ENCODE results near the gene SAXO1. TPM values are rescaled to one million over a fixed set of nuclear protein-coding genes. Genes with fewer than 3 reads are reported as not detected.

SAXO1 gene
- polyA plus RNA-seq, 1 donor from 2014 or later: not detected

GRCh38 chr9:18922161-18922885 lies 110.7 kb downstream of the SAXO1 start:
- H3K9ac ChIP-seq (ENCODE audit: low read length): no peak overlapping the region
- no peak overlapping the region for H2AFZ ChIP-seq (ENCODE audit: low read depth, low read length)
- no peaks in the 10 kb centered on the region for H3K9me2 ChIP-seq (ENCODE audit: insufficient read depth, low read length)
- H3F3A ChIP-seq (ENCODE audit: insufficient read depth, low read length, poor library complexity, severe bottlenecking): no peaks in the 10 kb centered on the region
- no peaks in the 10 kb centered on the region for H3K79me2 ChIP-seq (replicated peaks; ENCODE audit: insufficient read depth, low read length)
- H3K36me3 ChIP-seq (ENCODE audit: insufficient read depth, low read length): no peaks in the 10 kb centered on the region
- H3K27me3 ChIP-seq (ENCODE audit: insufficient read depth, low read depth, low read length): no peaks in the 10 kb centered on the region
- no peak overlapping the region for H3K4me2 ChIP-seq (ENCODE audit: low read length)
- no peak for TF ChIP-seq SMC3 (conservative IDR thresholded peaks at IDR 0.05; ENCODE audit: poor library complexity)
- no peaks in the 10 kb centered on the region for H3K9me3 ChIP-seq (ENCODE audit: low read length)
- no peak overlapping the region for H3K27ac ChIP-seq (ENCODE audit: low read length)
- no peak overlapping the region for H3K4me3 ChIP-seq (ENCODE audit: low read length)
- no peaks in the 10 kb centered on the region for H4K20me1 ChIP-seq (ENCODE audit: insufficient read depth)

GRCh38 chr9:18921366-18922075 lies 111.5 kb downstream of the SAXO1 start:
- H2AFZ ChIP-seq (ENCODE audit: low read depth, low read length): no peak overlapping the region
- H3F3A ChIP-seq (ENCODE audit: insufficient read depth, low read length, poor library complexity, severe bottlenecking): no peaks in the 10 kb centered on the region

More at GRCh38 chr9:18921366-18922075, 111.5 kb downstream of the SAXO1 start:
- Histone ChIP-seq H3K9ac (ENCODE audit: low read length) (no peak overlapping the region), H3K27ac (ENCODE audit: low read length) (no peak overlapping the region), H3K9me2 (ENCODE audit: insufficient read depth, low read length) (no peaks in the 10 kb centered on the region), H3K36me3 (ENCODE audit: insufficient read depth, low read length) (no peaks in the 10 kb centered on the region), H3K4me3 (ENCODE audit: low read length) (no peak overlapping the region), H3K9me3 (ENCODE audit: low read length) (no peaks in the 10 kb centered on the region), H3K27me3 (ENCODE audit: insufficient read depth, low read depth, low read length) (no peaks in the 10 kb centered on the region), H3K4me2 (ENCODE audit: low read length) (no peak overlapping the region), H4K20me1 (ENCODE audit: insufficient read depth) (no peaks in the 10 kb centered on the region), H3K79me2 (replicated peaks; ENCODE audit: insufficient read depth, low read length) (no peaks in the 10 kb centered on the region)
- TF ChIP-seq EZH2 (IDR thresholded peaks at IDR 0.05; ENCODE audit: borderline replicate concordance, insufficient read depth, low read length, poor library complexity, severe bottlenecking): no peak
- TF ChIP-seq MXI1 (conservative IDR thresholded peaks at IDR 0.05; ENCODE audit: poor library complexity, severe bottlenecking): no peak
- no peak for TF ChIP-seq CTCF (IDR thresholded peaks at IDR 0.05; ENCODE audit: poor library complexity, severe bottlenecking)
- no peak for TF ChIP-seq REST (IDR thresholded peaks at IDR 0.05; ENCODE audit: borderline replicate concordance)
- no peak for TF ChIP-seq RAD21 (conservative IDR thresholded peaks at IDR 0.05)
- TF ChIP-seq POLR2AphosphoS5 (IDR thresholded peaks at IDR 0.05): no peak
- TF ChIP-seq SMC3 (conservative IDR thresholded peaks at IDR 0.05; ENCODE audit: poor library complexity): no peak
- no peak for TF ChIP-seq EP300 (conservative IDR thresholded peaks at IDR 0.05; ENCODE audit: poor library complexity, severe bottlenecking)
- TF ChIP-seq TAF1 (IDR thresholded peaks at IDR 0.05; ENCODE audit: low read depth): no peak

All from neural cell (in vitro differentiated cells).